ENCODE measurements around the gene CDH23.
"Not testable (repeated sequence)": the region's sequence is repeated elsewhere in the genome, so short reads cannot be mapped to it uniquely, and the experiment has no call there.

Gene CDH23

DNA sequence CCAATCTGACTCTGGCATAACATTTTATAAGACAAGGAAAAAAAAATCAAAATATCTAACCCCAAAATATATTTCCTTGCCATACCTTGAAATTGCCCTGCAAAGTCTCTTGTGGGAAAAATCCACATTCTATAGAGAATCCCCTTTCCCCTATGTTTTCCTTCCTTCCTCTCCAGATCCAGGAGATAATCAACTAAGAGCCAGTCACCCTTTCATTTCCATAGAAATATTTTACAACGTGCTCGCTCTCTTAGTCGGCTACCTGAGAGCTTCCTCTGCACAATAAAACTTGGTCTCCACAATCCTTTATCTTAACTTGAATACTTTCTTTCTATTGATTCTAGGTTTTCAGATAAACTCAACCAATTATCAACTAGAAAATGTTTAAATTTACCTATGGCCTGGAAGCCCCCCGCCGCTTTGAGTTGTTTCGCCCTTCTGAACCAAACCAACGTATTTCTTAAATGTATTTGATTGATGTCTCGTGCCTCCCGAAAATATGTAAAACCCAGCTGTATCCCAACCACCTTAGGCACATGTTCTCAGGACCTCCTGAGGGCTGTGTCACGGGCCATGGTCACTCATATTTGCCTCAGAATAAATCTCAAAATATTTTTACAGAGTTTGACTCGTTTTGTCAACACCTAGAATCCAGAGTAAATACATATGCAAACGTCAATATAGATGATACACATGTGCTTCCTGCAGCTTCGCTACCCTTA, 453.5 kb downstream of the CDH23 start:
- DNase-seq = no peak

DNA sequence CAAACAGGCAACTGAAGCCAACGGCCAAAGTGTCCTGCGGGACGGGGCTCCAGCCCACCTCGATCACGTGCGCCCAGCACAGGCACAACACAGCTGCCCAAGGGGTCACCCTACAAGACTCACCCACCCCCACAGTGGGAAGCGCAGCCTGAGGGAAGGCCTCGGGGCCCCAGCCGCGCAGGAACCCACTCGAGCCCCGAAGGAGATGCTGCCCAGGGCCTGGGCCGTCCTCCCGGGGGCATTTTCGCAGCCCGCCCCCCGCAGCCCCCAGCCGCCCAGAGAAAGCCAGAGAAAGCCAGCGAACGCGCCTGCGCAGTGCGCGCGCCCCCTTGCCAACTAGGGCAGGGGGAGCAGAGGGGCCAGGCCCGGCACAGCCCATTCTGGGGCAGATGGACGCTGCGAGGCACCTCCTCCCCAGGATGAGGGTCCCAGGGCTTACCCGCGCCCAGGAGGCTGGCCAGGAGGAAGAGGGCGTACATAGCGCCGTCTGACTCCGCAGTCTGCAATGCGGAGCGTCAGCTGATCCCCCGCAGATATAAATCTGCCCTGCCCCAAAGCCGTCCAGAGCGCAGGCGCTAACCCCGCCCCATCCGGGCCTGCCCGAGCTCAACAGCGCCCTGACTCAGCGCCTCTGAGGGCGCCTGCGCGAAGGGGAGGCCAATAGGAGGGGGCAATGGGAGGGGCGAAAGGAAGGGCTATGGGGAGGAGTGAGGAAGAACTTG, 454.2 kb downstream of the CDH23 start, which contains the start of gene PSAP:
TSS of gene PSAP (minus strand) at position 509 of the 722 bp plus-strand sequence. CDS start at position 479, 30 bp downstream.
- DNase-seq = peak; percentile 91 to 98 (median 96)

DNA sequence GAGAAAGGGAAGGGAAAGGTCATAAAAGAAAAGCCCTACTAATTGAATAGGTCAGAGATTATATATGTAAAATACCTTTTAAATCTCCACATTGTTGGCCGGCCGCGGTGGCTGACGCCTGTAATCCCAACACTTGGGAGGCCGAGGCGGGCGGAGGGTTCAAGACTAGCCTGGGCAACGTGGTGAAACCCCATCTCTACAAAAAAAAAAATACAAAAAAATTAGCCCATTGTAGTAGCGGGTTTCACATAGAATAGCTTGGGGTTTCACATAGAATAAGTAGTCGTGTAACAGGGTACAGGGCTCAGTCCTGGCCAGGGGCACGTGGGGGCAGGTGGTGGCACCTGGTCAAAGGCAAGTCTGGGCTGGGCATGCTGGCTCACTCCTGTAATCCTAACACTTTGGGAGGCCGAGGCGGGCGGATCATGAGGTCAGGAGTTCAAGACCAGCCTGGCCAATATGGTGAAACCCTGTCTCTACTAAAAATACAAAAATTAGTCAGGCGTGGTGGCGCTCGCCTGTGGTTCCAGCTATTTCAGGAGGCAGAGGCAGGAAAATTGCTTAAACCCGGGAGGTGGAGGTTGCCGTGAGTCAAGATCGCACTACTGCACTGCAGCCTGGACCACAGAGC, 454.9 kb downstream of the CDH23 start:
- not testable (repeated sequence) for DNase-seq

DNA sequence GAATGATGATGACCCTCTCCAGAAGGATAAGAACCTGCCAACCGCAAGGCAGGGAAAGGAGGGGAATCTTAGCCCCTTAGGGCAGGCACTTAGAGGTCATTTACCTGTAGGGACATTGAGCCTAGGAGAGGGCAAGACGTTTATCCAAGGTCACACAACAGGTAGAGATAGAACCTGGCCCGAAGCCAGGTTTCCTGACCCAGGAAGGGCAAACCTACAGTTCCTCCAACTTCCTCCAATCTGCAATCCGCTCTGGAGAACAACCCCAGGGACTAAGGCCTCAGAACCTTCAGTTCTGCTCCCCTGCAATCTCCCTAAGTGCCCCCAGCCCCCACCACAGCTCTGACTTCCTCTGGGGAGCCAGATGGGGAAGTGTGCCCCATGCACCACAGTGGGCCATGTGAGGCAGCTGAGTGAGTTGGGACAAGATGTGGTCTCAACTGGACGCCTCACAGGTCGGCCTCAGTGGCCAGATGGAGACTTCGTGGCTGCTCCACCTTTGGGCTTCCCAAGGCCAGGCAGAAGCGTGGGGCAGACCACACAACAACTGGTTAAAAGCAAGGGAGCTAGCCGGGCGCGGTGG, 455.7 kb downstream of the CDH23 start:
- DNase-seq = no peak

DNA sequence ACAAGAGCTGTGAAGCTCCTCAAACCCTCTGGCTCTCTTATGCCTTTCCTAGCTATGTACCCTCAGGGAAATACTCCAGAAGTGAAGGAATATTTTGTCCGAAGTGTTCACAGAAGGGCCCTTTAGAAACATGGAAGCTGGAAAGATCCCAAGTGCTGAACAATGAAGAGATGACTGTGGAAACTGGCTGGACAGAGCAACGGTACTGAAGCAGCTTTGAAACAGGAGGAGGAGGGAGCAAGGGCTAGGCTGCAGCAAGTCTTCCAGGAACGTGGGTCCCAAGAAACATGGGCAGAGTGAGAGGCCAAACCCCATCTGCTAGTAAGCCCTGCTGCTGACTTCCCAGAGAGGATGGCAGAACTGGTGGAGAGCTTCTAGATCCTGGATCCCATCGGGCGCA, 457.3 kb downstream of the CDH23 start:
- no peak for DNase-seq

DNA sequence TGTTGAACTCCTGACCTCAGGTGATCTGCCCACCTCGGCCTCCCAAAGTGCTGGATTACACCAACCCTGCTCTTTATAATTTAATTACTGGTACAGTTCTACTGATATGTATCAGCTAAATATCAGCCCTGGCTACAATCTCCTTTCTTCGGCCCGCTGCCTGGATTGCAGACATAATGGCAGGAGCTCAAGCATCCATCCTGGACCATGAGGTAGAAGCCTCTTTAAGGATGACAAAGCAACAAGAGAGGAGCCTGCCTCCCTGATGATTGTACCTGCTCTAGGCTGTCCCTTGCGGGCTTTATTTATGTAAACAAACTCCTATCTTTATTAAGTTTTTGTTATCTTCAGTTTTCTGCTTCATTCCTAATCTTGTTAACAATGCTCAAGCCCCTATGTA, 459.9 kb downstream of the CDH23 start:
- no peak for DNase-seq

DNA sequence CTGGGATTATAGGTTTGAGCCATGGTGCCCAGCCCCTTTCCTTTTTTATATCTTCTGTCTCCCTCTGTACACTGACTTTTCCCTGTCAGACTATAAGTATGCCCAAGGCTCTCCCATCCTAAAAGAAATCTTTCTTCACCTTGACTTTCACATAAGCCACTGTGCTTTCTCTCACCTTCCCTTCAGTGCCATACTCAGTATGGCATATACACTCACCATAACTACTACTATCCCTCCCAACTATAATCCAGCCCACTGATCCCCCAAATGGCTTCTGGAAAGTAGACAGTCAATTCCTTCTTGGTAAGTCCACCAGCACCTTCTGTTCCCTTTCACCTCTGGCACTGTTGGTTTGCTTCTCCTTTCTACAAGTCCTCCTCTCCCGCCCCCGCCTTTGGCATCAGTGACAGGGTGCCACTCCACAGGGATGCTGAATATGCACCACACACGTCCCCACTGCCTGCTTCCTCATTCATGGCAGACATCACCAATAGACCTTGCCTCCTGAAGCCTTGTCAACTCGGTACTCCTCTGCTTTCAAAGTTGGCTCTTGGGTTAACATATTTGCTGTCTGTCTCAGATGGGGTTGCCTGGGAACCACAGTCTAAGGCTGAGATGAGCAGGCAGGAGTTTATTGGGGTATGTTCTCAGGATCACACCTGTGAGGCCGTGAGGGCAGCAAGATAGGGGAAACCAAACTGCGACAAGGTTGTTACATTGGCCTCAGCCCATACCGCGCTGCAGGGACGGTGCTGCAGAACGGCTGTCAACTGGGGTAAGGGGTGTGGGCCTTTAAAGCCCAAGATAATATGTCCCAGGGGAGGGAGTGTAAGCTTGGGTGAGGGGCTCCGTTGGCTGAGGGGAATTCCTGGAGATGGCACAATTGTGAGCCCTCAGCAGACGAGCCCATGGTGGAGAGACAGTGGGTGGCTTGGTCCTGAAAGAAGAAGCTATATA, 461.5 kb downstream of the CDH23 start:
- DNase-seq = no peak

DNA sequence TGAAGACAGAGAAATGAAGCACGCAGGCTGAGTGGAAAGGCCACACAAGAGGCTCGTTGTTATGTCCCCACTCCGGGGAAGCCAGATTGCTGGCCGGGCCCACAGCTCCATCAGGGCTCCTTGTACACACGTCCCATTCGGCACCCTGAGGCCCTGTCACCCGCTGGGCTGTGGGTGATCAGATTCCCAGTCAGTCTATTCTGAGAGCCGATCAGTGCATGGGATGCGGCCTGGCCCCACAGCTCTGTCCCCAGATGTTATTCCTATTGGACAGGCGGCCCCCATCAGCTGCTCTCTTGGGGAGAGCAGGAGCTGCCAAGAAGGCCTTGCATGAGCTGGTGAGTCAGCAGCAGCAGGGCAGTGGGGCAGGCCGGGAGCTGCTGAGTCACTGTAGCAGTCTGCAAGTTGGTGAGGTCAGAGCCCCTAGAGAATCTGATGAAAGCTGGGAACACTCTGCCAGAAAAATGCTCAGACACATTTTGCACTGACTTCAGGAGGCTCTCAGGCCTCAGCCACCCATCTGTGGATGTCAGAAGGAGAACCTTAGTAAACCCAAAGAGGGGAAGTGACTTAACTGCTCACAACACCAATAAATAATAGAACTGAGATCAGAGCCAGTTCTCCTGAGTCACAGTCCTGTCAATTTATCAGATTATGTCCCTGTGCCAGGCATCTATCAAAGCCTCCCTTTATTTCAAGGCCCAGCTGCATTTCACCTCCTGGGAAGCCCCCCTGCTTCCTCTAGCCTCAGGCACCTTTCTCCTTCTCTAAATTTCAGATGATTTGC, 463.7 kb downstream of the CDH23 start:
- no peak for DNase-seq

DNA sequence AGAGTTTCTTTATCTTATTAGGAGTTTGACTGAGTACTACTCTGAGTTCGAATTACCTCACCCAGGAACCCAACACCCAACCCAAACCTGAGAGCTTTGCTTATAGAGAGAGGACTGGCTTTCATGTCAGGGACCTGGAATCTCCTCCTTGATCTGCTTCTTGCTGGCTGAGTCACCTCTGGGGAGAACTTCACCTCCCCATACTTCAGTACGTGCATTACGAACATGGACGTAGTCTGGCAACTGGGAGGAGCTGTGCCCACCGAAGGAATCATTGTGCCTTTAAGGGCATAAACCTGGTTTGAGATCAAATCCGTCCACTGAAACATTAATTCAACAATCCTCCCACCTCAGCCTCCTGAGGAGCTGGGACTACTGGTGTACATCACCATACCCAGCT, 466.5 kb downstream of the CDH23 start:
- DNase-seq = no peak

DNA sequence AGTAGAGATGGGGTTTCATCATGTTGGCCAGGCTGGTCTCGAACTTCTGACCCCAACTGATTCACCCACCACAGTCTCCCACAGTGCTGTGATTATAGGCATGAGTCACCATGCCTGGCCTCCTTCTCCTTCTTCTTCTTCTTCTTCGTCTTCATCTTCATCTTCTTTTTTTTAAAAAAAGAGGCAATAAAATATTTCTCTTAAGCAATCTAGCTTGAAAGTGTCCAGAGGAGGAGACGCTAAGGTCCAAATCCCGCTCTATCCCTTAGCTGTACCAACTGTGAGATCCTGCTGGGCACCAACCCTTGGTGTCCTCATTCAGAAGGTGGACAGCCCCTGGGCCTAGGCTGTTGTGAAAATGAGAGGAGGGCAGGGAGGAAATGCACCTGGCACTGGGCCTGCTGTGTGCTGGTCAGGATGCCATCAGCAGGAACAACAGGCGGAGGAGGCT, 468.2 kb downstream of the CDH23 start:
- no peak for DNase-seq

Data from activated naive CD4-positive, alpha-beta T cell (primary cell).